Activated T-helper 2 cell treated with anti-CD3 and anti-CD28 coated beads, Interferon-gamma antibody, Interleukin-2, Interleukin-4, amounts not matched to agents 10 μg/mL and 5 μg/mL and 100 μg/mL, durations not matched to agents 14 hours and 24 hours and 36 hours (primary cell): ENCODE data around the gene OPCML. TPM values are rescaled to one million over a fixed set of nuclear protein-coding genes. Genes with fewer than 3 reads are reported as not detected.

Experiments used
- DNase-seq: peaks from one replicate; pipeline ENCODE4 v3.0.0; 2021; ENCODE audit warnings: low spot score
- H3K27ac Mint-ChIP-seq: one replicate; pipeline ENCODE4 v1.8.0; 2021; ENCODE audit warnings: mixed read lengths
- H3K27me3 Mint-ChIP-seq: one replicate; pipeline ENCODE4 v1.8.0; 2021; ENCODE audit warnings: low read depth, mixed read lengths
- H3K36me3 Mint-ChIP-seq: one replicate; pipeline ENCODE4 v1.8.0; 2021; ENCODE audit warnings: low read depth, mixed read lengths
- H3K4me1 Mint-ChIP-seq: one replicate; pipeline ENCODE4 v1.8.0; 2021; ENCODE audit warnings: low read depth, mixed read lengths
- H3K4me3 Mint-ChIP-seq: one replicate; pipeline ENCODE4 v1.8.0; 2021; ENCODE audit warnings: low read depth, mild to moderate bottlenecking, moderate library complexity, mixed read lengths
- H3K9me3 Mint-ChIP-seq: one replicate; pipeline ENCODE4 v1.8.0; 2021; ENCODE audit warnings: mixed read lengths
- intact Hi-C: fragments of 100-400 bp; cut with micrococcal nuclease; formaldehyde crosslinking; loops from one replicate; pipeline ENCODE4 v1.15.1; 2023
- total RNA-seq: library from RNA; stranded (reverse); gene quantifications from 2 replicates; pipeline ENCODE4 v1.2.3, GENCODE V29; 2022

Gene OPCML
- total RNA-seq, 1 donor from 2014 or later = not detected

DNA sequence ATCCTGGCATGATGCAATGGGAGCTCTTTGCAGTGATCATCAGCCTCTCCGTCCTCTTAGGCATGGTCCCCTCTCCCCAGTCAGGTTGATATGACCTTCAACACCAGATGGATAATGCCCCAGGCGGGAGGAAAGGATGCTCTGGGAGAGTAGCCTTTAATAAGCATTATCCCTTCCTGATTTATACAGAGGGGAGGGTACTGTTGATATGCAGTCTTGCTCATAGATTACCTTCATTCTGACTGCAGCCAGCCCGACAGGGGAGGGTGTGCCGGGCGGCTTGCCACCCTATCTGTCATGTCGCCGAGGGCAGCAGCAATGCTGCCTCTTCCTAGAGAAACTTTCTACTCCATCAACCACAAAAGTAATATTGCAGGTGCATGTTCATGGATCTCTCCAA lies 497.4 kb downstream of the OPCML start:
- no peaks in the 10 kb centered on the region for H3K27me3 Mint-ChIP-seq
- H3K27ac Mint-ChIP-seq = no peak overlapping the region
- no peaks in the 10 kb centered on the region for H3K36me3 Mint-ChIP-seq
- no peaks in the 10 kb centered on the region for H3K4me1 Mint-ChIP-seq
- DNase-seq = no peak
- intact Hi-C loops = no loop called here
- H3K9me3 Mint-ChIP-seq = no peaks in the 10 kb centered on the region
- H3K4me3 Mint-ChIP-seq = no peak overlapping the region

DNA sequence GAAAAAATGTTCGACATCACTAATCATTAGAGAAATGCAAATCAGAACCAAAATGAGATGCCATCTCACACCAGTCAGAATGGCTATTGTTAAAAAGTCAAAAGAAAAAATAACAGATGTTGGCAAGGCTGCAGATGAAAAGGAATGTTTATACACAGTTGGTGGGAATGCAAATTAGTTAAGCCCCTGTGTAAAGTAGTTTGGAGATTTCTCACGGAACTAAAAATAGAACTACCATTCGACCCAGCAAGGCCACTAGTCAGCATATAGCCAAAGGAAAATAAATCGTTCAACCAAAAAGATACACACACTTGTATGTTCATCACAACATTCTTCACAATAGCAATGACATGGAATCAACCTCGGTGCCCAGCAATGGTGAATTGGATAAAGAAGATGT lies 503.2 kb downstream of the OPCML start:
- Mint-ChIP-seq H3K36me3 (no peaks in the 10 kb centered on the region), H3K4me3 (no peak overlapping the region), H3K9me3 (no peaks in the 10 kb centered on the region), H3K4me1 (no peaks in the 10 kb centered on the region), H3K27ac (no peak overlapping the region), H3K27me3 (no peaks in the 10 kb centered on the region)
- DNase-seq = no peak
- intact Hi-C loops = no loop called here

DNA sequence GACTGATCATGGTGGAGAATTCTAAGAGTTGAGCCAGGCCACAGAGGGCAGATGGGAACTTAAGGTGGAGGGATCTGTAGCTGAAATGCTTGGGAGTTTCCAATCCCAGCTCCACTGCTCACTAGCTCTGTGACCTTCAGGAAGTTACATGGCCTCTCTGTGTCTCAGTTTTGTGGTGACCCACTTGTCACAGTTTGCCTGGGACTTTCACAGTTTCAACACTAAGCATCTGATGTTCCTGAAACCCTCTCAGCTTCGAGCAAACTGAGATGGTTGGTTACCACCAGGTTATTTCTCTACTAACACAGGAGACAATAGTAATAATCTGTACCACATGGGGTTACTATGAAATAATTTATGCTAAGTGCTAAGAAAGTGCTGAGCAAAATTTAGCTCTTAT lies 505.3 kb downstream of the OPCML start:
- Mint-ChIP-seq H3K4me3 (no peak overlapping the region), H3K4me1 (no peaks in the 10 kb centered on the region), H3K36me3 (no peaks in the 10 kb centered on the region), H3K27ac (no peak overlapping the region), H3K27me3 (no peaks in the 10 kb centered on the region), H3K9me3 (no peaks in the 10 kb centered on the region)
- no peak for DNase-seq
- intact Hi-C loops = no loop called here

DNA sequence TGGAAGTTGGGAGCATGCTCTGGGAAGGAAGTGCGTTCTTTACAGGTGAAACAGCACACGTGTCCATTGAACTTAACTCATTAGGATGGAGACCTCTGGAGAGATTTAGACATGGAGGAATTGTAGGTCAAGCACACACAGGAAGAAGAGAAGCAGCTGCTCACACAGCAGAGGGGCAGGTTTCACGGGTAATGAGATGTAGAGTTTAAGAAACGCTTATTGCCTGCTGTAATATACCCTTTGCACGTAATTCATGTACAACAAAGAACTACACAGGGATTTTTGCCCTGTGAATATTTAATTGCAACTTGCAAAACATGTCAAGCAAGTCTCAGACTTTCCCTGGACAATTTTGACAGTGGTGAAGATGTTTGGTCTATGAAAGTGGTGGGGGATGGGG lies 508.0 kb downstream of the OPCML start:
- H3K27ac Mint-ChIP-seq = no peak overlapping the region
- DNase-seq = no peak
- H3K9me3 Mint-ChIP-seq = no peaks in the 10 kb centered on the region
- intact Hi-C loops = no loop called here
- no peaks in the 10 kb centered on the region for H3K4me1 Mint-ChIP-seq
- H3K27me3 Mint-ChIP-seq = no peaks in the 10 kb centered on the region
- H3K4me3 Mint-ChIP-seq = no peak overlapping the region
- H3K36me3 Mint-ChIP-seq = no peaks in the 10 kb centered on the region

DNA sequence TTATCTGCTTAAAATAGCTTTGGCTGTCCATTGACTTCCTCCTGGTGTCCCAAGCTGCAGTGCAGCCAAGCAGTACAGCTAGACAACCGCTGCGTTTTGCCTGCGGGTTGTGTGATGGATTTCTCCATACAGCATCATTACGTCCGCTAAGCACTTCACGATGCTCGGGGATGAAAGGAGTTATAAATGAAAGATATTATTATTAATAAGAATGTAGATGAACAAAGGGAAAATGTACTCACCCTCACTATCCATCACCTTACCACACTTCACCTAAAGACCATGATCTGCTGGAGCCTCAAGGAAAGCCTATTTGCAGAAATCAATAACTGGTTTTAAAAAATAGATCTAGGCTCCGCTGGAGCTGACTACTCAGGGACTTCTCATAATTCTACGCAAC lies 509.1 kb downstream of the OPCML start:
- no peak for DNase-seq
- Mint-ChIP-seq H3K9me3 (no peaks in the 10 kb centered on the region), H3K27me3 (no peaks in the 10 kb centered on the region), H3K27ac (no peak overlapping the region), H3K36me3 (no peaks in the 10 kb centered on the region), H3K4me3 (no peak overlapping the region), H3K4me1 (no peaks in the 10 kb centered on the region)
- intact Hi-C loops = no loop called here

DNA sequence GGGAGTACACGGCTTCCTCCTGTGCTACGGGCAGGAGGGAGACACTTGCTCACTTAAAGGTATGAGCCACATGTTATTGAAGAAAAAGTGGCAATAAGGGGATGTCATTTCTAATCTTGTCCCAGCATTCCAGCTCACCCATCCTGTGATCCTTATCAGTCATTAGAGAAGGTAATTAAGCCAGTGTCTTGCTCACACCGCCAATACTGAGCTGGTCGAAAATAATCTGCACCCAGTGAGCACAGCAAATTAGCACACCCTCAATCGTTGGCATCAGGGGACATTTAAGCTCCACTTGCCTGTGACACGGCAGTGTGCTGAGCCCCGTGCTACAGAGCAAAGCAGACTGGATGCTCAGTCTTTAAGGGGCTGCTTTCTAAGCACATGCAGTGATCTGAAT lies 510.7 kb downstream of the OPCML start:
- Mint-ChIP-seq H3K27ac (no peak overlapping the region), H3K4me3 (no peak overlapping the region), H3K4me1 (no peaks in the 10 kb centered on the region), H3K36me3 (no peaks in the 10 kb centered on the region), H3K9me3 (no peaks in the 10 kb centered on the region), H3K27me3 (no peaks in the 10 kb centered on the region)
- no peak for DNase-seq
- intact Hi-C loops = no loop called here

DNA sequence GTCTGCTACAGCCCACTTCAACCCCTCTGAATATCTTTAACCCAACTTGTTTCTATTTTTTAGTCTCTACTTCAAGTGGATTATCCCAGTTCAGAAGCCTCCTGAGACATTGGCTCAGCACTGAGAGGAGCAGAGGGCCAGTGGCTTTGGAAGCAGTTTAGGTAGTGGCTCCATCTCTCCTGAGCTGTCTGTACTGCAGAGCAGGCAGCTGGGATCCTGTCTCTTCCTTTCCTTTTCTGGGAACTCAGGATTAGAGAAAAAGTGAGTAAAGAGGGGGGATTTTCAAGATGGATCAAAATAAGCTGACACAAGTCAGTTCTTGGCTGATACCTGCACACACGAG lies 512.0 kb downstream of the OPCML start:
- DNase-seq = no peak
- Mint-ChIP-seq H3K4me3 (no peak overlapping the region), H3K9me3 (no peaks in the 10 kb centered on the region), H3K4me1 (no peaks in the 10 kb centered on the region), H3K27me3 (no peaks in the 10 kb centered on the region), H3K36me3 (no peaks in the 10 kb centered on the region), H3K27ac (no peak overlapping the region)
- intact Hi-C loops = no loop called here

DNA sequence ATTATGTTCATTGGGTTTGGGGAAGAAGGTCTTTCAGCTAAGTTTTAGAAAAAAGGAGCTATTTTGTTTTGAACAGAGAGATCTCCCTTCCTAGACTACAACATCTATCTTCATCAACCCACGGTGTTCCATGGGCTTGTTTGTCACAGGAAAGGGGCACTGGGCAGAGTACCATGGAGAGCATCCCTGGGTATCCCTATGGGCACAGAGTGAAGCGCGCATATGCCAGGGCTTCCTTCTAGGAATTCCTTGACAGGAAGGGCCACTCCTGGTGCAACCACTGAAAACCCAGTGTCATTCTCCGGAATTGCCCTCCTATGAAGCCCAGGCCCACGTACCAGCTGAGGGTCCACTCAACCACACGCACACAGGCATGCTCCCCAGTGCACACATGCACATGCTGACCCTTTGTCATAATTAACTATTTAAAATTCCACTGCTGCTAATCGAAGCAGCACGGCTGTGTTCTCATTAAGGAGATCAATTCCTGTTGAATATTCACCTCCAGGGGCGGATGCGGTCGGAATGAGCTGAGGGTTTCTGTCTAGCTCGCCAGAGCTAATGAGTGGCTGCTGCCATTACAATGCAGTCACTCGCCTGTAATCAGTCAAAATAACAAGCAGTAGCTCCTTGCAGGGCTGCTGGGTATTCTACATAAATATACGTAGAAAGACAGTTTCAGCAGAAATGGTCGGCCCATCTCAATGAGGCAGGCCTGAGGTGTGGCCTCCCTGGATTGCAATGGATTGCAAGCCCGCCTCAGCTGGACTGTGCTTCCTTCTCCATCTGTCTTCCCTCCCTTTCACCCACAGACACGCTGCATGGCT lies 512.5 kb downstream of the OPCML start:
- Mint-ChIP-seq H3K9me3 (no peaks in the 10 kb centered on the region), H3K4me3 (no peak overlapping the region), H3K27ac (no peak overlapping the region), H3K4me1 (no peaks in the 10 kb centered on the region), H3K27me3 (no peaks in the 10 kb centered on the region), H3K36me3 (no peaks in the 10 kb centered on the region)
- DNase-seq = no peak
- intact Hi-C loops = no loop called here

DNA sequence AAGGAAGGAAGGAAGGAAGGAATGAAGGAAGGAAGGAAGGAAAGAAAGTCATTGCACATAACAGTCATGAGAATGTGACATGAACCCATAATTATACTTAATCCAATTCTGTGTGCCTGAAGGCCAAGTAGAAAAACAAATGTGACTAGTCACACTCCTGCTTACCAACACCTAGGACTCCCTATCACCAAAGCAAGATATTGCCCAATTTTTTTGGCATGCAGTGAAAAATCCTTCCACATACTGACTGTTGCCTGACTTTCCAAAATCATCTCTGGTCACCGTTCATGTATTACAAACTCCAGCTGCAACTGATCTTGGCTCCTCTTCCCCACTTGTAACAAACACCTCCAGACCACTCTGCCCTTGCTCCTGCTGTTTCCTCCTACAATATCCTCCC lies 516.8 kb downstream of the OPCML start:
- intact Hi-C loops = no loop called here
- DNase-seq = no peak
- H3K36me3 Mint-ChIP-seq = no peaks in the 10 kb centered on the region
- H3K4me1 Mint-ChIP-seq = no peaks in the 10 kb centered on the region
- H3K27me3 Mint-ChIP-seq = no peaks in the 10 kb centered on the region
- no peak overlapping the region for H3K4me3 Mint-ChIP-seq
- no peak overlapping the region for H3K27ac Mint-ChIP-seq
- no peaks in the 10 kb centered on the region for H3K9me3 Mint-ChIP-seq

DNA sequence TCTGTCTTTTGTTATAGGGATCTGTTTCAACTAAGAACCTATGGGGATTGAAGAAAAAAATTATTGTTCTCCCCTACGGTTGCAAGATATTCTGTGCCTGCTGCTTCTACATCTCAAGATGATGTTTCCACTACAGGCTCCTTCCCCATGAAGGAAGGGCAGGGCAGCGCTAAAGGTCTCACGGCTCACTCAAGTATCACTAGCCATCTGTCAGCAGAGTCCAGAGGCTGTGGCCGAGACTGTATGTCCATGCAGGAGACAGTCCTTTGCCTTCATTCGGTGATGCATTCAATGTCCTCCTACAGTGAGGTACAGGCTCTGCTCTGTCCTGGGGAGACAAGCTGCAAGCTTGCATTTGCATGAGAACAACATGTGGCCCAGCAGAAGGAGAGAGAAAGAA lies 518.0 kb downstream of the OPCML start:
- intact Hi-C loops = no loop called here
- no peaks in the 10 kb centered on the region for H3K4me1 Mint-ChIP-seq
- H3K9me3 Mint-ChIP-seq = no peaks in the 10 kb centered on the region
- H3K36me3 Mint-ChIP-seq = no peaks in the 10 kb centered on the region
- no peak for DNase-seq
- H3K4me3 Mint-ChIP-seq = no peak overlapping the region
- no peaks in the 10 kb centered on the region for H3K27me3 Mint-ChIP-seq
- H3K27ac Mint-ChIP-seq = no peak overlapping the region

DNA sequence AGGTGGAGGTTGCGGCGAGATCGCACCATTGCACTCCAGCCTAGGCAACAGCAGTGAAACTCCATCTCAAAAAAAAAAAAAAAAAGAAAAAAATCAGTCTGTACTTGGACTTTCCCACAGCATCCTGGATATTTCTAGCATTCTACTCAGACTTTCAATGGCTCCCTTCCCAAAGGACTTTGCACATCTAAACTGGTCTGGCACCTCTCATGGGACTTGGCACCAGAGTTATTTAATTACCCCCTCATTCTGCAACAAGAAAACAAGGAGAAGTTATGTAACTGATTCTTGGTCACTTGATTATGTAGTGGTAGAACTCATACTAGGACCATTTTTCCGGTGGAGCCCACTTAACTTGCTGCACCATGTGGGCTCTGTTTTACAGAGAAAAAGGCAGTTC lies 519.5 kb downstream of the OPCML start:
- intact Hi-C loops = no loop called here
- H3K27me3 Mint-ChIP-seq = no peaks in the 10 kb centered on the region

DNA sequence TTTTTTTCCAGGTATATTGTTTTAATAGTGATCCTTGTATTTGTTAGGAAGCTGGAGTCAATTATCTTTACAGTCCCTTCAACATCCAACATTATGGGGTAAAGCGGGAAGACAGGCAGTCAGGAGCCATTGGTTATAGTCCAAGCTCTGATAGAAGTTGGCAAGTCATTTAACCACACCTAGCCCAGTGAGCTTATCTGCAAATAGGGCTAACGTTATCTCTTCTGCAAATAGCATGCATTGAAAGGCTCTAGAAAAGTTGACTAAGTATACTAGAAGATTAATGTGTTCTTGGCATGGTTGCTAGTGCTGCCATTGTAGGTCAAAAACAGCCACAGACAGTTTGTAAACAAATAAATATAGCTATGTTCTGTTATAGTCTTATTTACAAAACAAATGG lies 520.7 kb downstream of the OPCML start:
- no peaks in the 10 kb centered on the region for H3K9me3 Mint-ChIP-seq
- H3K27me3 Mint-ChIP-seq = no peaks in the 10 kb centered on the region
- intact Hi-C loops = no loop called here
- H3K4me1 Mint-ChIP-seq = no peaks in the 10 kb centered on the region
- no peak overlapping the region for H3K27ac Mint-ChIP-seq
- DNase-seq = no peak
- no peaks in the 10 kb centered on the region for H3K36me3 Mint-ChIP-seq
- no peak overlapping the region for H3K4me3 Mint-ChIP-seq

More for the DNA sequence above, 519.5 kb downstream of the OPCML start:
- Mint-ChIP-seq H3K27ac (no peak overlapping the region), H3K36me3 (no peaks in the 10 kb centered on the region), H3K4me1 (no peaks in the 10 kb centered on the region), H3K9me3 (no peaks in the 10 kb centered on the region), H3K4me3 (no peak overlapping the region)
- no peak for DNase-seq

DNA sequence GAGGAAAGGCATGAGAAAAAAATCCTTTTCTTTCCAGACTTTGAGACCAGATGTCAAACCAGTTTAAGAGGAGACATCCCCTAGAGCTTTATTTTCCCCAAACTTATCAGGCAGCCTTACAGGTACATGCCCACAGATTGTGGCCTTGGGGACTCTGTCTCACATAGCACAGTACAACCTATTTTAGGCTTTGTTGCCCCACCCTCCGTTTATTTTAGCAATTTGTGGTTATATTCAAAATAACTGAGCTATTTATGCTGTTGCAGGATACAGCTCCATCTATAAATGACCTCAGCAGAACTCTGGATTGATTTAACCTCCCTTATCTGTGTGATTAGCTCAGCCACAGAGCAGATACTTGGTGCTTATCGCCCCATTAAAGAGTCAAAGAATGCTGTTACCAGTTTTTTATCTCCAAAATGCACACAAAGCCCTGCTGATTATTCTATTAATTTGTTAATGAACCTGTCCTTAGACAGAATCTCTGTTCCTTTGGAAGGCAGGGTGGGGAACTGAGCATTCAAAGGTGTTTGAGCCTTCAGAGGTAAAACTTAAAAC lies 525.2 kb downstream of the OPCML start:
- Mint-ChIP-seq H3K4me3 (no peak overlapping the region), H3K27ac (no peak overlapping the region), H3K9me3 (peaks cover 14% of the 10 kb centered on the region), H3K36me3 (no peaks in the 10 kb centered on the region), H3K4me1 (no peaks in the 10 kb centered on the region), H3K27me3 (no peaks in the 10 kb centered on the region)
- no peak for DNase-seq
- intact Hi-C loops = no loop called here

DNA sequence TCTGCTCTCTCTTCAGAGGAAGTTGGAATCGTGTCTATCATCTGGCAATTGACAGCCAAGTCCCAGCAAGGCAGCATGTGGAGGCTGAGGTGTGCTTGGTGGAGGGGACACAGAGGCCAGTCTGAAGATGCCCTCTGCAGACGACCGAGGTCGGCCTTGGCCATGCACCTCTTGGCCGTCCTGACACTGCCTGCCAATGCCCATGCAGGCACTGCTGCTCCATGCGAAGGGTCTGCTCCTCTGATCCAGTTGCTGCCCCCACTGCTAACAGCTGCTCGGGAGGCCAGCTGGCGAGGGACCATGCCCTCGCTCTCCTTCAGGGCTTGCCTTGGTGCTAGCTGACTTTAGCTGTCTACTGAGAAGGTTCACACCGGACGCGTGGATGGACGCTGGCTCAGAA lies 527.9 kb downstream of the OPCML start:
- no peaks in the 10 kb centered on the region for H3K27me3 Mint-ChIP-seq
- peaks cover 14% of the 10 kb centered on the region for H3K9me3 Mint-ChIP-seq
- DNase-seq = no peak
- no peak overlapping the region for H3K27ac Mint-ChIP-seq
- no peaks in the 10 kb centered on the region for H3K36me3 Mint-ChIP-seq
- H3K4me1 Mint-ChIP-seq = no peaks in the 10 kb centered on the region
- intact Hi-C loops = no loop called here
- H3K4me3 Mint-ChIP-seq = no peak overlapping the region
